Neuronal stem cell (in vitro differentiated cells): ENCODE results near the gene TRPM1.
A peak's percentile ranks its signal among the peaks of the same experiment; 100 is the strongest.

Source experiments
- DNase-seq: peaks from one replicate; pipeline ENCODE4 v3.0.0-alpha.2; 2013; ENCODE audit warnings: low spot score
- H2AFZ ChIP-seq: one replicate; pipeline ENCODE4 v1.6.1; 2013; ENCODE audit warnings: mild to moderate bottlenecking, low read length, inconsistent platforms
- H2AK5ac ChIP-seq: 2 replicates; pipeline ENCODE4 v1.6.1; 2013; ENCODE audit warnings: low read depth, mild to moderate bottlenecking, inconsistent platforms, low read length, moderate library complexity, mixed read lengths
- H2BK120ac ChIP-seq: 2 replicates; pipeline ENCODE4 v1.6.1; 2013; ENCODE audit warnings: low read depth, mild to moderate bottlenecking, inconsistent platforms, low read length, moderate library complexity, mixed read lengths
- H2BK12ac ChIP-seq: one replicate; pipeline ENCODE4 v1.6.1; 2013; ENCODE audit warnings: low read length, inconsistent platforms
- H2BK15ac ChIP-seq: 2 replicates; pipeline ENCODE4 v1.6.1; 2013; ENCODE audit warnings: mild to moderate bottlenecking, low read length, inconsistent platforms, mixed read lengths
- H2BK5ac ChIP-seq: one replicate; pipeline ENCODE4 v1.6.1; 2013; ENCODE audit warnings: inconsistent platforms, mild to moderate bottlenecking, low read length, moderate library complexity
- H3K14ac ChIP-seq: one replicate; pipeline ENCODE4 v1.6.1; 2013; ENCODE audit warnings: low read length, inconsistent platforms
- H3K18ac ChIP-seq: 2 replicates; pipeline ENCODE4 v1.6.1; 2013; ENCODE audit warnings: low read length, inconsistent platforms
- H3K23ac ChIP-seq: 2 replicates; pipeline ENCODE4 v1.6.1; 2013; ENCODE audit warnings: low read depth, mild to moderate bottlenecking, mixed read lengths, low read length, inconsistent platforms; ENCODE audit not compliant: poor library complexity
- H3K27ac ChIP-seq: replicated peaks from 3 replicates; pipeline ENCODE4 v1.5.1; 2013; ENCODE audit warnings: low read length, inconsistent platforms
- H3K27me3 ChIP-seq, 3 experiments: 2 replicates each; pipeline ENCODE4 v1.6.1; 2013; ENCODE audit warnings: low read length in 3 of 3, mild to moderate bottlenecking in 2 of 3, inconsistent platforms in 1 of 3, low read depth in 1 of 3, mixed read lengths in 1 of 3, moderate library complexity in 1 of 3; ENCODE audit not compliant: control insufficient read depth in 3 of 3, insufficient read depth in 3 of 3
- H3K36me3 ChIP-seq, 2 donors: replicated peaks in 1 of 2; 2 replicates each; pipeline ENCODE4 v1.6.1; 2013; ENCODE audit warnings: low read length in 2 of 2; ENCODE audit not compliant: control insufficient read depth in 2 of 2, insufficient read depth in 2 of 2
- H3K4ac ChIP-seq: 2 replicates; pipeline ENCODE4 v1.6.1; 2013; ENCODE audit warnings: inconsistent platforms, mild to moderate bottlenecking, low read length, moderate library complexity
- H3K4me1 ChIP-seq, 2 donors: 1 replicate in 1 of 2; 2 replicates in 1 of 2; pipeline ENCODE4 v1.6.1; 2013; ENCODE audit warnings: low read length in 2 of 2, low read depth in 1 of 2; ENCODE audit not compliant: control insufficient read depth in 2 of 2, insufficient read depth in 1 of 2
- H3K4me2 ChIP-seq: one replicate; pipeline ENCODE4 v1.6.1; 2013; ENCODE audit warnings: mild to moderate bottlenecking, low read length, inconsistent platforms; ENCODE audit not compliant: insufficient read depth, poor library complexity, severe bottlenecking
- H3K4me3 ChIP-seq, 2 donors: 2 replicates each; pipeline ENCODE4 v1.5.1; 2013; ENCODE audit warnings: low read length in 2 of 2, mild to moderate bottlenecking in 2 of 2, inconsistent platforms in 1 of 2, moderate library complexity in 1 of 2
- H3K79me1 ChIP-seq: one replicate; pipeline ENCODE4 v1.6.1; 2013; ENCODE audit warnings: low read depth, mild to moderate bottlenecking, inconsistent platforms, low read length, moderate library complexity
- H3K9ac ChIP-seq: one replicate; pipeline ENCODE4 v1.6.1; 2013; ENCODE audit warnings: mild to moderate bottlenecking, low read depth, low read length, inconsistent platforms; ENCODE audit not compliant: poor library complexity
- H3K9me3 ChIP-seq, 2 donors: replicated peaks in 1 of 2; 2 replicates each; pipeline versions ENCODE3 to v1.6.1; 2013; ENCODE audit warnings: low read length in 2 of 2, mild to moderate bottlenecking in 2 of 2, inconsistent platforms in 1 of 2, low read depth in 1 of 2, mixed read lengths in 1 of 2, moderate library complexity in 1 of 2; ENCODE audit not compliant: control insufficient read depth in 2 of 2, insufficient read depth in 1 of 2
- H4K8ac ChIP-seq: one replicate; pipeline ENCODE4 v1.6.1; 2013; ENCODE audit warnings: low read depth, mild to moderate bottlenecking, inconsistent platforms, low read length, moderate library complexity
- H4K91ac ChIP-seq: one replicate; pipeline ENCODE4 v1.6.1; 2013; ENCODE audit warnings: low read length, low read depth, mild to moderate bottlenecking, inconsistent platforms; ENCODE audit not compliant: poor library complexity
- WGBS, 2 donors: extraction: QIAGEN DNeasy Blood & Tissue Kit; methylation state at CpG; one replicate each; pipeline ENCODE4 v1.1.7; 2013; ENCODE audit warnings: missing lambda C conversion rate in 2 of 2, mixed read lengths in 1 of 2; ENCODE audit not compliant: insufficient read length in 2 of 2, insufficient replicate concordance in 1 of 2; ENCODE audit errors: extremely low coverage in 2 of 2; 5-methylcytosine and 5-hydroxymethylcytosine counted together

The TRPM1 gene

GRCh38 chr15:30997270-30997669, 104.3 kb downstream of the TRPM1 start:
- H3K9ac ChIP-seq: no peak overlapping the region
- H2BK5ac ChIP-seq: no peak overlapping the region
- H3K18ac ChIP-seq: no peak overlapping the region
- H3K27me3 ChIP-seq: peaks cover 0 to 4% (median 0%) of the 10 kb centered on the region in 3 experiments
- H3K27ac ChIP-seq: no peak overlapping the region
- H3K36me3 ChIP-seq: no peaks in the 10 kb centered on the region
- no peak overlapping the region for H2BK15ac ChIP-seq
- H3K9me3 ChIP-seq: no peaks in the 10 kb centered on the region
- no CpG with 5 or more reads among the region's 1 CpG for WGBS, 2 donors
- no peak overlapping the region for H3K14ac ChIP-seq
- no peak overlapping the region for H2AK5ac ChIP-seq
- DNase-seq: no peak
- no peaks in the 10 kb centered on the region for H3K79me1 ChIP-seq
- H2BK120ac ChIP-seq: no peak overlapping the region
- H3K4me3 ChIP-seq: no peak overlapping the region
- no peak overlapping the region for H3K4me2 ChIP-seq
- no peak overlapping the region for H4K8ac ChIP-seq
- H3K23ac ChIP-seq: no peak overlapping the region
- H3K4ac ChIP-seq: no peak overlapping the region
- H4K91ac ChIP-seq: no peak overlapping the region
- no peak overlapping the region for H2AFZ ChIP-seq
- no peak overlapping the region for H2BK12ac ChIP-seq
- H3K4me1 ChIP-seq: no peaks in the 10 kb centered on the region

- H2BK120ac ChIP-seq: no peak overlapping the region
- peak overlapping the region; percentile 92 for H4K8ac ChIP-seq
- no peak overlapping the region for H4K91ac ChIP-seq
- peaks cover 3% of the 10 kb centered on the region for H3K79me1 ChIP-seq
- H3K23ac ChIP-seq: peak overlapping the region; percentile 98
- H3K4me2 ChIP-seq: peak overlapping the region; percentile 79
- H2BK12ac ChIP-seq: no peak overlapping the region
- H3K18ac ChIP-seq: no peak overlapping the region
- peak overlapping the region; percentile 88 for H3K9ac ChIP-seq
- H2BK5ac ChIP-seq: peak overlapping the region; percentile 91
- no peaks in the 10 kb centered on the region for H3K9me3 ChIP-seq
- H3K27me3 ChIP-seq: no peaks in the 10 kb centered on the region
- H3K4me1 ChIP-seq: peaks cover 0 to 5% of the 10 kb centered on the region in 2 donors
- H3K36me3 ChIP-seq: peaks cover 0 to under 1% of the 10 kb centered on the region in 2 donors
- DNase-seq: no peak
- no peak overlapping the region for H3K4ac ChIP-seq
- no CpG with 5 or more reads among the region's 7 CpGs for WGBS, 2 donors
- H3K4me3 ChIP-seq: peak overlapping the region; percentile 93 to 94
- no peak overlapping the region for H2AK5ac ChIP-seq
- H2AFZ ChIP-seq: peak overlapping the region; percentile 100
- peak overlapping the region; percentile 82 for H3K27ac ChIP-seq
- peak overlapping the region; percentile 85 for H2BK15ac ChIP-seq
- no peak overlapping the region for H3K14ac ChIP-seq
Observed at GRCh38 chr15:30992249-30992864, 109.2 kb downstream of the TRPM1 start.

DNA sequence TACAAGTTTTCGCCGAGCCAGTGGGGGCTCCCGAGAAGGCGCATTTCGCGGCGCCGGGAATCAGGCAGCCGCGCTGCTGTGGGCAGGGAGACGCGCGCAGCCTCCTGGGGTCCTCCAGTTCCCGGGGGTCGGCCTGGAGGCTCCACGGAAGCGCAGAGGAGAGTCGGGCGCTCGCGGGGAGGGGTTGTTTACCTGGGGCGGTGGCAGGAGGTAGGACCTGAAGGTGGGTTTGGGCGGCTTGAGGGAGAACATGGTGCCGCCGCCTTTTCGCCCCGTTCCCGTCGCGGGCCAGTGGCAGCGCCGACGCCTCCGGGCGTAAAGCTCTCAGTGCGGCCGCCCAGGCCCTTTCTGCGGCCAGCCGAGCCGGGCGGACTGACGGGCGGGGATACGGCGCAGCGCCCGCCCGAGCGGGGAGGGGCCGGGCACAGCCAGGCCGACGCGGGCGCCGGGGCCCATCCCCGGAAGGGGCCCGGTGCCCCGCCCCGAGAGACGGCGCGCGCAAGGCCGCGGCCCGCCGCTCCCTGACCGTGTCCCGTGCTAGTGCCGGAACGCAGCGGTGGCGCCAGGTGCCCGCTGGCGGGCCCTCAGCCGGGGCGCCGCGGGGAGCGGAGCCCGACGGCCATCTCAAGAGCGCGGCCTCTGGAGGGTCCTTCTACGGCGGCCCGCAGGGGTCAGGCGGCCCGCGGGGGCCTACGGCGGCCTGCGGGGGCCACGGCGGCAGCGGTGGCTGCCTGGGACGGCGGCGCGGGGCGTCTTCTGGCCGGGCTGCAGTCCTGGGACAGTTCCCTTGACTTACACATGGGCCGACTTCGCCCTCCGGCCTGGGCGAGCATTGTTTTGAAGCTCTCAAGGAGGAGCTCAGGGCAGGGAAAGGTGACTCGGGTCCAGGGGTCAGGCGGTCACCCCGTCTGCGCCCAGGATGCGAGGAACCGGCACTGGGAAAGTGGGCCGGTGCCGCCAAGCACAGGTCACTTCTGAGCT, 110.0 kb downstream of the TRPM1 start, which contains the start of gene MTMR10:
TSS of gene MTMR10 (minus strand) at position 374 of the 981 bp plus-strand sequence. CDS start at position 252, 122 bp downstream.
- no peak within 1 kb of the TSS for H2BK120ac ChIP-seq
- DNase-seq: peak; percentile 68
- H3K27ac ChIP-seq: peak within 1 kb of the TSS; percentile 82
- H3K23ac ChIP-seq: peak within 1 kb of the TSS; percentile 98
- H3K4me2 ChIP-seq: peak within 1 kb of the TSS; percentile 79
- peak within 1 kb of the TSS; percentile 100 for H2AFZ ChIP-seq
- no peak within 1 kb of the TSS for H2BK12ac ChIP-seq
- no peak within 1 kb of the TSS for H4K91ac ChIP-seq
- H4K8ac ChIP-seq: peak within 1 kb of the TSS; percentile 92
- H3K18ac ChIP-seq: peak within 1 kb of the TSS; percentile 96
- peaks cover 0 to 8% of the 10 kb centered on the region in 2 donors for H3K36me3 ChIP-seq
- peaks cover 3% of the 10 kb centered on the region for H3K79me1 ChIP-seq
- H2AK5ac ChIP-seq: no peak within 1 kb of the TSS
- H3K9ac ChIP-seq: peak within 1 kb of the TSS; percentile 88
- H2BK5ac ChIP-seq: peak within 1 kb of the TSS; percentile 91
- no peaks in the 10 kb centered on the region for H3K9me3 ChIP-seq
- peak within 1 kb of the TSS; percentile 93 to 94 for H3K4me3 ChIP-seq
- H3K14ac ChIP-seq: peak within 1 kb of the TSS; percentile 98
- peaks cover 0 to 5% of the 10 kb centered on the region in 2 donors for H3K4me1 ChIP-seq
- H2BK15ac ChIP-seq: peak within 1 kb of the TSS; percentile 85
- H3K27me3 ChIP-seq: no peaks in the 10 kb centered on the region
- H3K4ac ChIP-seq: peak within 1 kb of the TSS; percentile 53
- WGBS, 2 donors: no CpG with 5 or more reads among the region's 114 CpGs
